ENCODE data around the gene KLF17. TPM values are rescaled to one million over a fixed set of nuclear protein-coding genes. Genes with fewer than 3 reads are reported as not detected.

KLF17 gene
- total RNA-seq, 1 donor from 2014 or later: not detected

- Mint-ChIP-seq H3K27me3 (ENCODE audit: insufficient read depth, low read depth) (peaks cover 6% of the 10 kb centered on the region), H3K4me1 (no peaks in the 10 kb centered on the region), H3K36me3 (peaks cover 3% of the 10 kb centered on the region), H3K4me3 (no peak overlapping the region), H3K9me3 (peaks cover 19% of the 10 kb centered on the region), H3K27ac (no peak overlapping the region)
- H3F3A ChIP-seq (ENCODE audit: low read depth): no peaks in the 10 kb centered on the region
- no peaks in the 10 kb centered on the region for H3K36me3 ChIP-seq
- H3K9me3 ChIP-seq (ENCODE audit: low read depth): no peaks in the 10 kb centered on the region
- H3K9ac ChIP-seq: no peak overlapping the region
- H3K4me1 ChIP-seq: no peaks in the 10 kb centered on the region
- no peak overlapping the region for H3K4me2 ChIP-seq
- no peak overlapping the region for H3K4me3 ChIP-seq
- peaks cover 12% of the 10 kb centered on the region for H3K27me3 ChIP-seq
- TF ChIP-seq EZH2phosphoT487 (IDR thresholded peaks at IDR 0.05) (no peak), CTCF (IDR thresholded peaks at IDR 0.05) (no peak)
- H2AFZ ChIP-seq (replicated peaks): no peak overlapping the region
- H3K79me2 ChIP-seq (ENCODE audit: low read depth): no peaks in the 10 kb centered on the region
- H3K27ac ChIP-seq: no peak overlapping the region
- no peak for DNase-seq (ENCODE audit: low spot score)
- no peaks in the 10 kb centered on the region for H4K20me1 ChIP-seq (ENCODE audit: low read depth)
These were observed 18.3 kb upstream of the KLF17 start for GRCh38 chr1:44100183-44100868.

- no peaks in the 10 kb centered on the region for H4K20me1 ChIP-seq (ENCODE audit: low read depth)
- H3K36me3 ChIP-seq: no peaks in the 10 kb centered on the region
- H3K9me3 Mint-ChIP-seq: peaks cover 12% of the 10 kb centered on the region
- no peaks in the 10 kb centered on the region for H3F3A ChIP-seq (ENCODE audit: low read depth)
- H3K4me1 Mint-ChIP-seq: no peaks in the 10 kb centered on the region
- H3K4me1 ChIP-seq: no peaks in the 10 kb centered on the region
- no peak overlapping the region for H3K9ac ChIP-seq
- no peak overlapping the region for H2AFZ ChIP-seq (replicated peaks)
- DNase-seq (ENCODE audit: low spot score): no peak
- no peak overlapping the region for H3K4me3 ChIP-seq
- TF ChIP-seq EZH2 (IDR thresholded peaks at IDR 0.05) (no peak), CTCF (IDR thresholded peaks at IDR 0.05) (no peak), EZH2phosphoT487 (IDR thresholded peaks at IDR 0.05) (no peak)
- H3K79me2 ChIP-seq (ENCODE audit: low read depth): no peaks in the 10 kb centered on the region
- peaks cover 3% of the 10 kb centered on the region for H3K36me3 Mint-ChIP-seq
- no peak overlapping the region for H3K27ac ChIP-seq
- H3K4me2 ChIP-seq: no peak overlapping the region
- peaks cover 22% of the 10 kb centered on the region for H3K27me3 ChIP-seq
- H3K27ac Mint-ChIP-seq: no peak overlapping the region
- H3K9me3 ChIP-seq (ENCODE audit: low read depth): no peaks in the 10 kb centered on the region
- no peak overlapping the region for H3K4me3 Mint-ChIP-seq
- peaks cover 6% of the 10 kb centered on the region for H3K27me3 Mint-ChIP-seq (ENCODE audit: insufficient read depth, low read depth)
These were observed 17.3 kb upstream of the KLF17 start for GRCh38 chr1:44101328-44101727.

GRCh38 chr1:44103270-44104131 is 15.1 kb upstream of the KLF17 start:
- Histone ChIP-seq H3K9ac (no peak overlapping the region), H3K9me3 (ENCODE audit: low read depth) (no peaks in the 10 kb centered on the region), H3F3A (ENCODE audit: low read depth) (no peaks in the 10 kb centered on the region), H3K36me3 (no peaks in the 10 kb centered on the region), H4K20me1 (ENCODE audit: low read depth) (no peaks in the 10 kb centered on the region), H3K27ac (no peak overlapping the region), H3K4me3 (no peak overlapping the region), H2AFZ (replicated peaks) (peak overlapping the region; percentile 79), H3K79me2 (ENCODE audit: low read depth) (no peaks in the 10 kb centered on the region), H3K27me3 (peaks cover 35% of the 10 kb centered on the region), H3K4me1 (no peaks in the 10 kb centered on the region), H3K4me2 (no peak overlapping the region)
- H3K4me1 Mint-ChIP-seq: no peaks in the 10 kb centered on the region
- H3K9me3 Mint-ChIP-seq: no peaks in the 10 kb centered on the region
- DNase-seq (ENCODE audit: low spot score): peak; percentile 76
- H3K36me3 Mint-ChIP-seq: no peaks in the 10 kb centered on the region
- TF ChIP-seq CTCF (IDR thresholded peaks at IDR 0.05): peak; percentile 60
- no peak for TF ChIP-seq EZH2 (IDR thresholded peaks at IDR 0.05)
- H3K4me3 Mint-ChIP-seq: no peak overlapping the region
- H3K27me3 Mint-ChIP-seq (ENCODE audit: insufficient read depth, low read depth): peaks cover 6% of the 10 kb centered on the region
- H3K27ac Mint-ChIP-seq: no peak overlapping the region
